ENCODE measurements around the gene MCM7. TPM values are rescaled to one million over a fixed set of nuclear protein-coding genes. Genes with fewer than 3 reads are reported as not detected.

Gene MCM7
- total and polyA plus RNA-seq, 10 of the 15 experiments (the other 5 are each of a cell fraction or from before 2014, with no cell fraction given), result 183 to 383 (median 244) TPM

- TF ChIP-seq E4F1 (IDR thresholded peaks at IDR 0.05; ENCODE audit: borderline replicate concordance, partially characterized antibody) (peak; percentile 72), PBX3 (IDR thresholded peaks at IDR 0.05; ENCODE audit: insufficient replicate concordance, low read depth, low read length) (peak; percentile 92), REST (IDR thresholded peaks at IDR 0.05; ENCODE audit: low read depth, low read length) (0 out of 2 replicates have a peak, but pooled peaks have one; percentile 37), SRF (IDR thresholded peaks at IDR 0.05; ENCODE audit: low read depth in 2 of 2, low read length in 2 of 2) (peak; percentile 79 to 89; a peak in 3 of 4 replicates), TCF12 (IDR thresholded peaks at IDR 0.05; ENCODE audit: low read depth, low read length) (peak; percentile 16; the same call in 1 of the 2 replicates), ZNF384 (IDR thresholded peaks at IDR 0.05; ENCODE audit: borderline replicate concordance, low read depth, low read length) (no peak), ATF7 (IDR thresholded peaks at IDR 0.05; ENCODE audit: low read depth) (no peak), POLR2A (IDR thresholded peaks at IDR 0.05; ENCODE audit: low read depth, low read length) (peak; percentile 91), PML (IDR thresholded peaks at IDR 0.05; ENCODE audit: low read length) (peak; percentile 84; the same call in 1 of the 2 replicates), HCFC1 (IDR thresholded peaks at IDR 0.05; ENCODE audit: low read length) (0 out of 2 replicates have a peak, but pooled peaks have one; percentile 24), ZNF687 (IDR thresholded peaks at IDR 0.05) (peak; percentile 68), GABPA (IDR thresholded peaks at IDR 0.05; ENCODE audit: low read depth) (no peak), POU2F2 (IDR thresholded peaks at IDR 0.05; ENCODE audit: borderline replicate concordance, low read depth, low read length) (peak; percentile 73), PKNOX1 (IDR thresholded peaks at IDR 0.05) (peak; percentile 98), PAX5 (IDR thresholded peaks at IDR 0.05; ENCODE audit: borderline replicate concordance, low read depth, low read length) (0 out of 2 replicates have a peak, but pooled peaks have one; percentile 4), MAX (IDR thresholded peaks at IDR 0.05; ENCODE audit: low read depth, low read length) (peak; percentile 82)
Observed at GRCh38 chr7:100148559-100149328, 47.5 kb upstream of the MCM7 start, which contains the start of gene LAMTOR4 (continued).
